ENCODE results near the gene CDC42BPB.

The CDC42BPB gene

DNA sequence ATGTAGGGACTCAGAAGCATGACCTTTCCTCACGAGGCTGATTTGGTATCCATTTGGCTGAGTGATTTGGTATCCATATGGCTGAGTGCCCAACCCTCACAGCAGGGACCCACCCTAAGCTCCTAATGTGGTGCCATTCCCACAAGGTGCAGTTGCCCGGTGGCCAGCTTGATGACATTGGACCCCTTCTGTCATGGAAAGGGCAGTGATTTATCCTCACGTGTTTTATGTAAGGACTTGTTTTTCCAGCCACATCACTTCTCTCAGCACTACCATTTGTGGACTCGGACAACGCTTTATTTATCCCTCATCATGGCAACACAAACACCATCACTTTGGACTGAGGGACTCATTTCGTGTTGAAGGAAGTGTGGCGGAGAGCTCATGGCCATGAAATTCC is 8.5 kb upstream of the CDC42BPB start:
- no peak for TF ChIP-seq SPI1 (IDR thresholded peaks at IDR 0.05; ENCODE audit: low read depth, low read length)
- TF ChIP-seq POLR2AphosphoS5 (IDR thresholded peaks at IDR 0.05; ENCODE audit: low read depth, low read length), result no peak
- no peak for TF ChIP-seq POLR2A (IDR thresholded peaks at IDR 0.05; ENCODE audit: low read depth, low read length)
- TF ChIP-seq TAF1 (IDR thresholded peaks at IDR 0.05; ENCODE audit: low read depth, low read length), result no peak
- no peak for TF ChIP-seq PAX5 (IDR thresholded peaks at IDR 0.05; ENCODE audit: insufficient read depth, low read length, severe bottlenecking)
- no peak for TF ChIP-seq POU2F2 (IDR thresholded peaks at IDR 0.05; ENCODE audit: low read depth, low read length)
- DNase-seq (ENCODE audit: insufficient read length, low spot score) (no peak), FAIRE-seq (no peak)

DNA sequence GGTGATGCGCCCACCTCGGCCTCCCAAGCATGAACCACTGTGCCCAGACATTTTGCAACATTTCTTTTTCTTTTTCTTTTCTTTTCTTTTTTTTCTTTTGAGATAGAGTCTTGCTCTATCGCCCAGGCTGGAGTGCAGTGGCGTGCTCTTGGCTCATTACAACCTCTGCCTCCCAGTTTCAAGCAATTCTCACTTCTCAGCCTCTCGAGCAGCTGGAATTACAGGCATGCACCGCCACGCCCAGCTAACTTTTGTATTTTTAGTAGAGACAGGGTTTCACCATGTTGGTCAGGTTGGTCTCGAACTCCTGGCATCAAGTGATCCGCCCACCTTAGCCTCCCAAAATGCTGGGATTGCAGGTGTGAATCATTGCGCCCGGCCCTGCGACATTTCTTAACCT is 7.6 kb upstream of the CDC42BPB start:
- FAIRE-seq (no peak), DNase-seq (ENCODE audit: insufficient read length, low spot score) (no peak)
- no peak for TF ChIP-seq SPI1 (IDR thresholded peaks at IDR 0.05; ENCODE audit: low read depth, low read length)
- no peak for TF ChIP-seq POLR2A (IDR thresholded peaks at IDR 0.05; ENCODE audit: low read depth, low read length)
- no peak for TF ChIP-seq TAF1 (IDR thresholded peaks at IDR 0.05; ENCODE audit: low read depth, low read length)
- no peak for TF ChIP-seq POLR2AphosphoS5 (IDR thresholded peaks at IDR 0.05; ENCODE audit: low read depth, low read length)
- no peak for TF ChIP-seq PAX5 (IDR thresholded peaks at IDR 0.05; ENCODE audit: insufficient read depth, low read length, severe bottlenecking)
- TF ChIP-seq POU2F2 (IDR thresholded peaks at IDR 0.05; ENCODE audit: low read depth, low read length), result no peak

- no peak for DNase-seq (ENCODE audit: insufficient read length, low spot score)
- TF ChIP-seq SPI1 (IDR thresholded peaks at IDR 0.05; ENCODE audit: low read depth, low read length) (no peak), POLR2A (IDR thresholded peaks at IDR 0.05; ENCODE audit: low read depth, low read length) (no peak), POLR2AphosphoS5 (IDR thresholded peaks at IDR 0.05; ENCODE audit: low read depth, low read length) (no peak), POU2F2 (IDR thresholded peaks at IDR 0.05; ENCODE audit: low read depth, low read length) (no peak), TAF1 (IDR thresholded peaks at IDR 0.05; ENCODE audit: low read depth, low read length) (no peak), PAX5 (IDR thresholded peaks at IDR 0.05; ENCODE audit: insufficient read depth, low read length, severe bottlenecking) (no peak)
- FAIRE-seq, result no peak
Observed at GRCh38 chr14:103064436-103064835, 7.1 kb upstream of the CDC42BPB start.

- no peak for TF ChIP-seq POLR2AphosphoS5 (IDR thresholded peaks at IDR 0.05; ENCODE audit: low read depth, low read length)
- TF ChIP-seq POLR2A (IDR thresholded peaks at IDR 0.05; ENCODE audit: low read depth, low read length), result no peak
- no peak for TF ChIP-seq SPI1 (IDR thresholded peaks at IDR 0.05; ENCODE audit: low read depth, low read length)
- no peak for TF ChIP-seq TAF1 (IDR thresholded peaks at IDR 0.05; ENCODE audit: low read depth, low read length)
- no peak for TF ChIP-seq PAX5 (IDR thresholded peaks at IDR 0.05; ENCODE audit: insufficient read depth, low read length, severe bottlenecking)
- FAIRE-seq (no peak), DNase-seq (ENCODE audit: insufficient read length, low spot score) (no peak)
Observed at GRCh38 chr14:103061482-103061976, 4.2 kb upstream of the CDC42BPB start.

GRCh38 chr14:103059556-103059955 is 2.2 kb upstream of the CDC42BPB start:
- FAIRE-seq, result no peak
- no peak for DNase-seq (ENCODE audit: insufficient read length, low spot score)
- TF ChIP-seq POLR2A (IDR thresholded peaks at IDR 0.05; ENCODE audit: low read depth, low read length), result no peak

DNA sequence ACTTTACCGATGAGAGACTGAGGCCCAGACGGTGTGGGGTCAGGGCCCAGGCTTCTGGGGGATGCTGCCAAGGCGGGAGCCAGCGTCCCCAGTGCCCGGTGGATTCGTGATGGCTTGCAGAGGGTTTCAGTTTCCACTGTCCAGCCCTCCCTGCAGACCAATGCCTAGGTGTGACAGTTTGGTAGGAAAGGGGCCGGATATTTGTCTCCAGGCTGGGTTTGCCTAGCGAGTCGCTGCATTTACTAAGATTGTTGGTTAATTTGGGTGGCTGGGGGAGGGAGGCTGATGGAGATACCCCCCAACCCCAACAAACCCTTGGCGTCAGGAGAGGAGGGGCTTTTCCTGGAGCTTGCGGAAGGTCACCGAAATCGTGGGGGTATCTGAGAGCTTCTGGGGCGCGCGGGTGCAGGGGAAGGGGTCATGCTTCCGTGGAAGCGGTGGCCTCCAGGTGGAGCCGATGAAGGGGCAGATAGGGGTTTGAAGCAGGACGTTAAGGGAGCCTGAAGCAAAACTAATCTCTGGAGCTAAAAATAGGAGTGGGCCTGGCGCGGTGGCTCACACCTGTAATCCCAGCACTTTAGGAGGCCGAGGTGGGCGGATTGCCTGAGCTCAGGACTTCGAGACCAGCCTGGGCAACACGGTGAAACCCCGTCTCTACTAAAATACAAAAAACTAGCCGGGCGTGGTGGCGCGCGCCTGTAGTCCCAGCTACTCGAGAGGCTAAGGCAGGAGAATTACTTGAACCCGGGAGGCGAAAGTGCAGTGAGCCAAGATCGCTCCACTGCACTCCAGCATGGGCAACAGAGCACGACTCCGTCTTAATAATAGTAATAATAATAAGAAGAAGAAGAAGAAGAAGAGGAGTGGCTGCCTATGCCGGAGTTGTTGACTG is 1.1 kb upstream of the CDC42BPB start:
- FAIRE-seq (no peak), DNase-seq (ENCODE audit: insufficient read length, low spot score) (no peak)
- no peak for TF ChIP-seq PAX5 (IDR thresholded peaks at IDR 0.05; ENCODE audit: insufficient read depth, low read length, severe bottlenecking)
- no peak for TF ChIP-seq POU2F2 (IDR thresholded peaks at IDR 0.05; ENCODE audit: low read depth, low read length)
- no peak for TF ChIP-seq POLR2A (IDR thresholded peaks at IDR 0.05; ENCODE audit: low read depth, low read length)
- TF ChIP-seq POLR2AphosphoS5 (IDR thresholded peaks at IDR 0.05; ENCODE audit: low read depth, low read length), result no peak
- no peak for TF ChIP-seq TAF1 (IDR thresholded peaks at IDR 0.05; ENCODE audit: low read depth, low read length)
- TF ChIP-seq SPI1 (IDR thresholded peaks at IDR 0.05; ENCODE audit: low read depth, low read length), result no peak

GRCh38 chr14:103057028-103057371 is 349 bp downstream of the CDC42BPB start:
- DNase-seq (ENCODE audit: insufficient read length, low spot score), result no peak
- no peak for FAIRE-seq
- TF ChIP-seq POLR2A (IDR thresholded peaks at IDR 0.05; ENCODE audit: low read depth, low read length), result no peak
- no peak for TF ChIP-seq PAX5 (IDR thresholded peaks at IDR 0.05; ENCODE audit: insufficient read depth, low read length, severe bottlenecking)
- no peak for TF ChIP-seq TAF1 (IDR thresholded peaks at IDR 0.05; ENCODE audit: low read depth, low read length)
- TF ChIP-seq POU2F2 (IDR thresholded peaks at IDR 0.05; ENCODE audit: low read depth, low read length), result no peak
- no peak for TF ChIP-seq SPI1 (IDR thresholded peaks at IDR 0.05; ENCODE audit: low read depth, low read length)
- TF ChIP-seq POLR2AphosphoS5 (IDR thresholded peaks at IDR 0.05; ENCODE audit: low read depth, low read length), result no peak

GRCh38 chr14:103056322-103057027 is 874 bp downstream of the CDC42BPB start:
- DNase-seq (ENCODE audit: insufficient read length, low spot score) (no peak), FAIRE-seq (peak; percentile 45)
- TF ChIP-seq POLR2A (IDR thresholded peaks at IDR 0.05; ENCODE audit: low read depth, low read length) (no peak), POU2F2 (IDR thresholded peaks at IDR 0.05; ENCODE audit: low read depth, low read length) (no peak), SPI1 (IDR thresholded peaks at IDR 0.05; ENCODE audit: low read depth, low read length) (no peak), PAX5 (IDR thresholded peaks at IDR 0.05; ENCODE audit: insufficient read depth, low read length, severe bottlenecking) (no peak), TAF1 (IDR thresholded peaks at IDR 0.05; ENCODE audit: low read depth, low read length) (no peak), POLR2AphosphoS5 (IDR thresholded peaks at IDR 0.05; ENCODE audit: low read depth, low read length) (no peak)

DNA sequence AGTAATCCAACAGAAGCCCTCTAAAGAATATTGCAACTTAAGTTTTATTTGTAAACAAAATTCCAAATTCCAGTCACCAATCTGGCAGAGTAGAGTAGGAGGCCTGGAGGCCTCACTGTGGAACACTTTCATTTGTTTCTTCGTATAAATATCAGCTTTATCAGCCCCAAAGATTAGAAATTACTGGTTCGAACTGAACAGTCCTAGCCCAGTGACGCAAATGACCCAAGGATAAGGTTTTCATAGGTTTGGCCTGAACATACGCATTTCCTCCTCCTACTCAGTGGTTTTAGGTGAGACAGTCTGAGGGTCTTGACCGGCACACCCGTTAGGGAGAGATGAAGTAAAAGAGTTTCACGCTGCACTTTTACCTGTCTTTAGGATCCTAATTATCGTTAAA is 1.7 kb downstream of the CDC42BPB start:
- FAIRE-seq, result peak; percentile 52
- DNase-seq (ENCODE audit: insufficient read length, low spot score), result no peak
- TF ChIP-seq POLR2AphosphoS5 (IDR thresholded peaks at IDR 0.05; ENCODE audit: low read depth, low read length) (no peak), PAX5 (IDR thresholded peaks at IDR 0.05; ENCODE audit: insufficient read depth, low read length, severe bottlenecking) (no peak), SPI1 (IDR thresholded peaks at IDR 0.05; ENCODE audit: low read depth, low read length) (no peak), POU2F2 (IDR thresholded peaks at IDR 0.05; ENCODE audit: low read depth, low read length) (no peak), POLR2A (IDR thresholded peaks at IDR 0.05; ENCODE audit: low read depth, low read length) (no peak), TAF1 (IDR thresholded peaks at IDR 0.05; ENCODE audit: low read depth, low read length) (no peak)
